Activated gamma-delta T cell treated with Interleukin-2 at 50 U/mL for 16 hours (primary cell): ENCODE measurements around the gene SSC5D.

Experiments
- DNase-seq: peaks from one replicate; pipeline ENCODE4 v3.0.0-alpha.2; 2020

Gene SSC5D

DNA sequence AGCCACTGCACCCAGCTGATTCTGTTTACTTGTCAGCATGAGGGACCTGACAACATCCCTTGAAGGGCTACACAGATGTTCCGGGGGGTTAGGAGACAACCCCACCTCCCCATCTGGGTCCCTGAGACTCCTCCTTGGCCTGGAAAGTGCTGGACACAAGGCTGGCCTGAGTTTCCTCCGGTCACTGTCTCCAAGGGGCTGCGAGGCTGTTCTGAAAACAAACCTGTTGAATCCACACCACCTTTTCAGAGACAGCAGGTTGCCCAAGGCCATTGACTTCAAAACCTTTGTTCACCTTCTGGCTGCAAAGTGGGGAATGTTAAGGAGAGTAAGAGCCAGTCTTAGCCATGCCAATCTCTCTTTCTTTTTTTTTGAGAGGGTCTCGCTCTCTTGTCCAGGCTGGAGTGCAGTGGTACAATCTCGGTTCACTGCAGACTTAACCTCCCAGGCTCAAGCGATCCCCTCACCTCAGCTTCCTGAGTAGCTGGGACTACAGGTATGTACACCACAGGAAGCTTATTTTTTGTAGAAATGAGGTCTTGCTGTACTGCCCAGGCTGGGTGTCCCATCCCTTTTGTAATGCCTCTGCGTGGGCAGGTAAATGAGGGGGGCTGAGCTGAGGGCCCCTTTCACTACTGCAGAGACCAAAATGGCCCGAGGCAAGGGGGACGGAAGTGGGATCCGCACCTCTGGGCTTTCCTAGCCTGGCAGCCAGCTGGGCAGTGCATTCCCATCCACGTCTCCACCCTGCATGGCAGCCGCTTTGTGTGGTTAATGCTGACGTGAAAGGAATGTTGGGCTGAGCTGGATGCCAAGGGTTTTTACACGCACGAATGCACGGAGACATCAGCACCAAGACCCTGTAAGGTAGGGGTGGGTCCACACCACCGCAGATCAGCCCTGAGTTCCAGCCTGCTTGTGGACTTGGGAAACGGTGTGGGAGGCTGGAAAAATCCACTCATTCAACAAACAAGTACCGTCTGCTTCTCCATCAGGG is 13.7 kb upstream of the SSC5D start:
- no peak for DNase-seq

GRCh38 chr19:55476100-55476775 is 12.0 kb upstream of the SSC5D start, which contains the start of gene ZNF628:
TSS of gene ZNF628 (plus strand) at chr19:55476617. CDS start at chr19:55479911, 3,294 bp downstream.
- peak; percentile 98 for DNase-seq

- DNase-seq = no peak
Observed at GRCh38 chr19:55477905-55478304, 10.3 kb upstream of the SSC5D start.

GRCh38 chr19:55478364-55478763 is 9.9 kb upstream of the SSC5D start:
- DNase-seq = no peak

DNA sequence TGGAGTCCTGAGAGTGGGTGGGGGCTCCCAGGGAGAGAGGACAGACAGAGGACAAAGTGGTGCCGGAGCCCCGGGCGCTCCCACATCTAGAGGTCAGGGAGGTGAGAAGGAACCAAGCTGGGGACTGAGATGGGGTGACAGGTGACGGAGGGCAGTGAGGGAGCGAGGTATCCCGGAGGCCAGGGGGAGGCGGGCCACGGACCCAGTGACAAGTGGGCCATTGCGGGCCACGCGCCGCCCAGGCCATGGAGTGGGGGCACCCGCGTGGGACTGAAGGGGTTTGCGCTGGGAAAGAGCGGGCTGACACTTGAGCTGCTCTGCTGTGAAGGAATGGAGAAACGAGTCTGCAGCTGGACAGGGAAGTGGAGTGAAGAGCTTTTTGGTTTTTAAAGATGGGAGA is 9.2 kb upstream of the SSC5D start:
- DNase-seq = no peak

- DNase-seq = no peak
Observed at GRCh38 chr19:55479451-55480230, 8.6 kb upstream of the SSC5D start.

- DNase-seq = no peak
Observed at GRCh38 chr19:55481148-55481793, 7.0 kb upstream of the SSC5D start.

DNA sequence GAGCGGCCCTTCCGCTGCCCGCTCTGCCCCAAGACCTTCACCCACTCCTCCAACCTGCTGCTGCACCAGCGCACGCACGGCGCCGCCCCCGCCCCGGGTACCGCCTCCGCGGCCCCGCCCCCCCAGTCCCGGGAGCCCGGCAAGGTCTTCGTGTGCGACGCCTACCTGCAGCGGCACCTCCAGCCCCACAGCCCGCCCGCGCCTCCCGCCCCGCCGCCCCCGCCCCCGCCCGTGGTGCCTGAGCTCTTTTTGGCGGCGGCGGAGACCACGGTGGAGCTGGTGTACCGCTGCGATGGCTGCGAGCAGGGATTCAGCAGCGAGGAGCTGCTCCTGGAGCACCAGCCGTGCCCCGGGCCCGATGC is 6.5 kb upstream of the SSC5D start:
- no peak for DNase-seq

DNA sequence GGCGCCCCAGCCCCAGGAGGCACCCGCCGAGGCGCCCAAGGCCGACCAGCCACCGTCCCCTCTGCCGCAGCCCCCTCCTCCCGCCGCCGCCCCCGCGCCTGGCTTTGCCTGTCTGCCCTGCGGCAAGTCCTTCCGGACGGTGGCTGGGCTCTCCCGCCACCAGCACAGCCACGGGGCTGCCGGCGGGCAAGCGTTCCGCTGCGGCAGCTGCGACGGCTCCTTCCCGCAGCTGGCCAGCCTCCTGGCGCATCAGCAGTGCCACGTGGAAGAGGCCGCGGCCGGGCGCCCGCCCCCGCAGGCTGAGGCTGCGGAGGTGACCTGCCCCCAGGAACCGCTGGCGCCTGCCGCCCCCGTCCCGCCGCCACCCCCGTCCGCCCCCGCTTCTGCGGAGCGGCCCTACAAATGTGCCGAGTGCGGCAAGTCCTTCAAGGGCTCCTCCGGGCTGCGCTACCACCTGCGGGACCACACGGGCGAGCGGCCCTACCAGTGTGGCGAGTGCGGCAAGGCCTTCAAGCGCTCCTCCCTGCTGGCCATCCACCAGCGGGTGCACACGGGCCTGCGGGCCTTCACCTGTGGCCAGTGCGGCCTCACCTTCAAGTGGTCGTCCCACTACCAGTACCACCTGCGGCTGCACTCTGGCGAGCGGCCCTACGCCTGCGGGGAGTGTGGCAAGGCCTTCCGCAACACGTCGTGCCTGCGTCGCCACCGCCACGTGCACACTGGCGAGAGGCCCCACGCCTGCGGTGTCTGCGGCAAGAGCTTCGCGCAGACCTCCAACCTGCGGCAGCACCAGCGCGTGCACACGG is 5.9 kb upstream of the SSC5D start:
- no peak for DNase-seq

DNA sequence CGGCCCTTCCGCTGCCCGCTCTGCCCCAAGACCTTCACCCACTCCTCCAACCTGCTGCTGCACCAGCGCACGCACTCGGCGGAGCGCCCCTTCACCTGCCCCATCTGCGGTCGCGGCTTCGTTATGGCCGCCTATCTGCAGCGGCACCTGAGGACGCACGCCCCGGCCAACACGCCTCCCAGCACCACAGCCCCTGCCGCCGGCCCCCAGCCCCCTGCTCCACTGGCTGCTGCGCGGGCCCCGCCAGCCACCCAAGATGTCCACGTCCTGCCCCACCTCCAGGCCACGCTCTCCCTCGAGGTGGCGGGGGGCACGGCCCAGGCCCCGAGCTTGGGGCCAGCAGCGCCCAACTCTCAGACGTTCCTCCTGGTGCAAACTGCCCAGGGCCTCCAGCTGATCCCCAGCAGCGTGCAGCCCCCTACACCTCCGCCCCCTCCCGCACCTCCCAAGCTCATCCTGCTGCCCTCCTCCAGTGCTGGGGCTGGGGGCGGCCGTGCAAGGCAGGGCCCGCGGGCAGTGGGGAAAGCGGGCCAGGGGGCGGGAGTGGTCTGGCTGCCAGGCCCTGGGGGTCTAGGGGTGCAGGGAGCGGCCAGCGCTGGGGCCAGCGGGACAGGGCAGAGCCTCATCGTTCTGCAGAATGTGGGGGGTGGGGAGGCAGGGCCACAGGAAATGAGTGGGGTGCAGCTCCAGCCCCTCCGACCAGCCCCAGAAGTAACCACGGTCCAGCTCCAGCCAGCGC is 5.1 kb upstream of the SSC5D start:
- no peak for DNase-seq

- DNase-seq = no peak
Observed at GRCh38 chr19:55483706-55484592, 4.3 kb upstream of the SSC5D start.

DNA sequence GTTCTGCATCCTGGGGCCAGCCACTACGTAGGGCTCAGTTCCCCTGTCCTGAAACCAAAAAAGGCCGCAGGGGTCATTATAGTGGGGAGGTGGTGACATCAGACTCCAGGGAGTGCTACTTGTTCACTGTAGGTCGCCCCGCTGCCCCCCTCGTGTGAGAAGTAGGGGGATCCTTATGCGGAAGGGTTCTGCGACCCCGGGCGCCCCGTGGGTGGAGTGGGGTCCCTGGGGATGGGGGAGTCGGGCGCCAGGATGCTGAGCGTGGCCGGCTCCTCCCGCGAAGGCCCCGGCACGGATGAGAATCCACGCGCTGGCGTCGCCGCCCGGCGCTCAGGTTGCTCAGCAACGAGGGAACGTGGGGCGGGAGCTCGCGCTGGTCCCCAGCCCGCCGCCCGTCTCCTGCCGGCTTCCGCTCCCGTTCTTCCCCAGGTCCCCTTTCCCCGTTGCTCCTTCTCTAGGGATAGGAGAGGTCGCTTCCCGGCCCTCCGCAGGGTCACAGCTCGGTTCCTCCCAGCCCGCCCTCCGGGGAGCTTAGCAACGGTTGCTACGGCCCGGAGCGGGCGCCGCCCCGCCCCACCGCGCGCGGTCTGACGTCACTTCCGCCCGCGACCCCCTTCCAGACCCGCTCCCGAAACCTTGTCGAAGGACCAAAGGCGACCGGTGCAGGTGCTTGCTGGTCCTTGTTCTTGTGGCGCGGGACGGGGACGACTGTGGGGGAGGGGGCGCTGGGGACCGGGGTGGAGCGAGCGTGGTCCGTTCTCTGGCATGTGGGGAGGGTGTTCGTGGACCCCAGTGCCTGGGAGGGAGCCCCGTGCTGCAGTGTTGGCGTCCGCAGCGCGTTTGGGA is 3.4 kb upstream of the SSC5D start, which contains the start of gene NAT14:
NAT14 (plus strand) TSS at position 596 of the 846 bp plus-strand sequence. CDS start 521 bp downstream, outside the sequence.
- peak; percentile 50 for DNase-seq

DNA sequence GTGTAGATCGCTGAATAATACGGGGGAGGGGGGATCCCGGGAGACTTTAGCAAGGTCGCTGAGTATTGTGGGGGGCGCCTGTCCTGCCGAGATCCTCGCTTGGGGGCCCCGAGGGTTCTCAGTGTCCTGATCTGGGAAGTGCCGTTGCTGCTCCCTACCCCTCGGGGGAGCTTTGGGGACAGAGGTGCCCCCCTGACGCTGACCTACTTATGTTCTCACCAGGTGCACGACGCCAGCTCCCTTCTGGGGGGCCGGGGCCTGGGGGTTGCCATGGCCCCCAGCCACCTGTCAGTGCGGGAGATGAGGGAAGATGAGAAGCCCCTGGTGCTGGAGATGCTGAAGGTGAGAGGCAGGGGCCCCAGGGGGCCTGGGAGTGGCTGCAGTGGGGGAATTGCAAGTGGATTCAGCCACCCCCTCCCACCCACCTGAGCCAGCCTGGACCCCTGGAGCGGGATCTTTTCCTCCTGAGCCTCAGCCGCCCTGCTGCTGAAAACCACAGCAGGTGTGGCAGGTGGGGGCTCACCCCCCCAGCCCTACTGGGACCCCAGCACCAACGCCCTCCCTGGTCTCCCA is 2.7 kb upstream of the SSC5D start:
- DNase-seq = no peak

DNA sequence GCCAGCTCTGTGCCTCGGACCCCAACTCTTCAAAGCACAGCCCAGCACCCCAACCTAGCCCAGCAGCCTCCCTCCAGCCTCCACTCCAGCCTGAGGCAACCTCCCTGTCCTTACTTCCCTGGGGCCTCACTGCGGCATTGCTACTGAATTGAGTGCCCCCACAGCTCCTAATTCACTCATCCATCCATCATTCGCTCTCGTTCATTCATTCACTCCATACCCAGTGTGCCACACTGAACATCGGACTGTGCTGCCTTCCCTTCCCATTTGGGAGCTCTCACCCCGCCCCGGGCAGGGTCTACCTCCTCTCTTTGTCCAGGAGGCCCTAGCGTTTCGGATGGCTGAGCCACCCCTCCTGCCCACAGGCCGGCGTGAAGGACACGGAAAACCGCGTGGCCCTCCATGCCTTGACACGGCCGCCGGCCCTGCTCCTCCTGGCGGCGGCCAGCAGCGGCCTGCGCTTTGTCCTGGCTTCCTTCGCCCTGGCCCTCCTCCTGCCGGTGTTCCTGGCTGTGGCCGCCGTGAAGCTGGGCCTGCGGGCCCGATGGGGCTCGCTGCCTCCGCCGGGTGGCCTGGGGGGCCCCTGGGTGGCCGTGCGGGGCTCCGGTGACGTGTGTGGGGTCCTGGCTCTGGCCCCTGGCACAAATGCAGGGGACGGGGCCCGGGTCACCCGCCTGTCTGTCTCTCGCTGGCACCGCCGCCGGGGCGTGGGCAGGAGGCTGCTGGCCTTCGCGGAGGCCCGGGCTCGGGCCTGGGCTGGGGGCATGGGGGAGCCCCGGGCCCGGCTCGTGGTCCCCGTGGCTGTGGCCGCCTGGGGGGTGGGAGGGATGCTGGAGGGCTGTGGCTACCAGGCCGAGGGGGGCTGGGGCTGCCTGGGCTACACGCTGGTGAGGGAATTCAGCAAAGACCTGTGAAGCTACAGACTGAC is 1.9 kb upstream of the SSC5D start:
- DNase-seq = no peak

DNA sequence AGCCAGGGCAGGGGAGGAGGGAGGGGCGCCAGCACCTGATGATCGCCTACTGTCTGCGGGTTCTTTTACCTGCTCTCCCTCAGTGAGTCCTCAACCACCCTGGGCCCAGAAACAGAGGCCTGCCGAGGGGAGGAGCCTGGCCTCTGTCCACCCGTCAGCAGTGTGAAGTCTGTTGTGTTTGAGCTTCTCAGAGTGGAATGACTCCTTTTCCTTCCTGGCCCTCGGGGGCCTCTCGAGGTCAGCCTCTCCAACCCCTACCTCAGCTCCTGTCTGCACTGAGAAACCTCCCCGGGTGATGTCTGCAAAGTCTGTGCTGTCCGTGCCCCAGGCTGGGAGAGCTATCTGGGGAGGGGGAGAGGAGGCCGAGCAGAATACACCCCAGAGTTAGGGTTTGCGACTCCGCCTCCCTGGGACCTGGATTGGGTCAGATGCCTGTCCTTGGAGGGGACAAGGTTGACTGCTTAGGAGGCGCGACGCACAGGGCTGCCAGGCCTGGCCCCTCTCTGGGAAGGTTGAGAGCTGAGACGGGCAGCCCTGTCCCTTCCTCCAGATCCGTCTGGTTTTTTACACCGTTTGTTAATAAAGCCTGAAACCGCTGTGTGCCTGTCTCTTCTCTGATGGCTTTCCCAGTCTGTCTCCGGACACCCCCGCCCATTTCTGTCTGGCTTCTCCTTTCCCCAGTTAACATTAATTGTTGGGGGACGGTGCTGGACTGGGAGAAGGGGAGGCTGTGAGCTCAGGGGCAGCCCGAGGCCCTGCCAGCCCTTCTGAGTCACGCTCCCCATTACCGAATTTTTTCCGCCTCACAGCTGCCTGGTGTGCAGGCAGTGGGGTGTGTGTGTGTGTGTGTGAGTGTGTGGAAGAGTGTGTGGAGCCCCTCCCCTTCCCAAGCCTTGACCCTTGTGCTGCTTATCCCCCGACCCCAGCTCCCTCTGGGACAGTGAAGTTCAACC is 989 bp upstream of the SSC5D start:
- DNase-seq = no peak
